OCI-LY1 (cell line): ENCODE results near the gene NKX2-1.

Source experiments
- H2AFZ ChIP-seq: fragments of 200-600 bp; sonication (generic), shearing (Covaris generic); 2 replicates; pipeline ENCODE4 v1.6.0; 2014; ENCODE audit warnings: antibody characterized with exemption, mild to moderate bottlenecking, low read length
- H3F3A ChIP-seq: fragments of 200-600 bp; sonication (generic), shearing (Covaris generic); 2 replicates; pipeline ENCODE4 v1.6.0; 2014; ENCODE audit warnings: mild to moderate bottlenecking, antibody characterized with exemption, low read length, moderate library complexity; ENCODE audit not compliant: insufficient read depth
- H3K27ac ChIP-seq: fragments of 200-600 bp; sonication (generic); 2 replicates; pipeline ENCODE4 v1.5.1; 2014; ENCODE audit warnings: low read length, mixed run types, mild to moderate bottlenecking, low read depth; ENCODE audit not compliant: poor library complexity, severe bottlenecking
- H3K27me3 ChIP-seq: fragments of 200-600 bp; sonication (generic); 2 replicates; pipeline ENCODE4 v1.6.0; 2014; ENCODE audit warnings: antibody characterized with exemption, mild to moderate bottlenecking, low read length, moderate library complexity; ENCODE audit not compliant: insufficient read depth
- H3K36me3 ChIP-seq: fragments of 200-600 bp; sonication (generic); 2 replicates; pipeline ENCODE4 v1.6.1; 2014; ENCODE audit warnings: mild to moderate bottlenecking, antibody characterized with exemption, low read length, moderate library complexity, mixed read lengths; ENCODE audit not compliant: insufficient read depth
- H3K4me1 ChIP-seq: fragments of 200-600 bp; sonication (generic); 2 replicates; pipeline ENCODE4 v1.5.1; 2014; ENCODE audit warnings: mild to moderate bottlenecking, low read length, moderate library complexity; ENCODE audit not compliant: insufficient read depth, severe bottlenecking
- H3K4me2 ChIP-seq: fragments of 200-600 bp; sonication (generic), shearing (Covaris generic); 2 replicates; pipeline ENCODE4 v1.6.1; 2014; ENCODE audit warnings: low read length
- H3K4me3 ChIP-seq: fragments of 200-600 bp; sonication (generic); 2 replicates; pipeline ENCODE4 v1.5.1; 2014; ENCODE audit warnings: low read length, low read depth, mild to moderate bottlenecking, mixed read lengths; ENCODE audit not compliant: poor library complexity, severe bottlenecking
- H3K79me2 ChIP-seq: fragments of 200-600 bp; shearing (Covaris generic); 2 replicates; pipeline ENCODE4 v1.6.1; 2016; ENCODE audit warnings: mixed run types, low read length, mixed read lengths; ENCODE audit not compliant: insufficient read depth
- H3K9ac ChIP-seq: fragments of 200-600 bp; sonication (generic), shearing (Covaris generic); 2 replicates; pipeline ENCODE4 v1.6.1; 2014; ENCODE audit warnings: mild to moderate bottlenecking, low read length, mixed read lengths
- H3K9me2 ChIP-seq: fragments of 200-600 bp; sonication (generic), shearing (Covaris generic); 2 replicates; pipeline ENCODE4 v1.6.1; 2014; ENCODE audit warnings: low read depth, mild to moderate bottlenecking, low read length, mixed read lengths
- H3K9me3 ChIP-seq: fragments of 200-600 bp; shearing (Covaris generic); 2 replicates; pipeline ENCODE4 v1.6.1; 2014; ENCODE audit warnings: low read length, mixed read lengths
- H4K20me1 ChIP-seq: fragments of 200-600 bp; sonication (generic), shearing (Covaris generic); 2 replicates; pipeline ENCODE4 v1.6.0; 2016; ENCODE audit warnings: mild to moderate bottlenecking, low read length; ENCODE audit not compliant: insufficient read depth
- EZH2 ChIP-seq: fragments of 200-600 bp; sonication (generic), shearing (Covaris generic); IDR thresholded peaks from 2 replicates; pipeline ENCODE4 v1.8.0; 2017; ENCODE audit warnings: borderline replicate concordance, mixed run types, mild to moderate bottlenecking, antibody characterized with exemption, low read length, moderate library complexity, mixed read lengths
- TF ChIP-seq, protein P1 (sequence below): fragments of 200-600 bp; sonication (generic), shearing (Covaris generic); IDR thresholded peaks from 2 replicates; pipeline ENCODE4 v1.5.1; 2017; ENCODE audit warnings: mild to moderate bottlenecking, antibody characterized with exemption, low read length, moderate library complexity, mixed read lengths

Gene NKX2-1

DNA sequence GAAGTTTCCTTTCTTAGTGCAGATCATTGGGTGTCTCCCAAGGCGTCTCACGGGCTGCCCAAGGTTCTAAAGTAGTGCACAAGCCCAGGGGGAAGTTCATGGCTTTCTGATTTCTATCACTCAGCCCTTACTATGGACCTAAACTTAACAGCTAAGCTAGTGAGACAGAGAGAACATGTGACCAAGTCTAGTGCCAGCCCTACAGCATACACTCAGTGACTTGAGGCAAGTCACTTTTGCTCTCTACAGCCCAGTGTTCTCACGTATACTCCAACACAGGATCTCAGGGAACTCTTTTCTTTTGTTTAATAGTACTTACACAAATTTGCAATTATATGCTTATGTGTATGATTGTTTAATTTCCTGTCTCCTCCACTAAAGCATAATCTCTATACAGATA lies 48.6 kb downstream of the NKX2-1 start:
- Histone ChIP-seq H3K4me1 (no peaks in the 10 kb centered on the region), H3K36me3 (no peaks in the 10 kb centered on the region), H3F3A (no peaks in the 10 kb centered on the region), H4K20me1 (no peaks in the 10 kb centered on the region), H3K4me2 (no peak overlapping the region), H3K9me3 (no peaks in the 10 kb centered on the region), H3K27ac (no peak overlapping the region), H3K4me3 (no peak overlapping the region), H3K9me2 (no peaks in the 10 kb centered on the region), H3K27me3 (no peaks in the 10 kb centered on the region), H2AFZ (no peak overlapping the region), H3K79me2 (no peaks in the 10 kb centered on the region), H3K9ac (no peak overlapping the region)
- TF ChIP-seq, protein P1, sequence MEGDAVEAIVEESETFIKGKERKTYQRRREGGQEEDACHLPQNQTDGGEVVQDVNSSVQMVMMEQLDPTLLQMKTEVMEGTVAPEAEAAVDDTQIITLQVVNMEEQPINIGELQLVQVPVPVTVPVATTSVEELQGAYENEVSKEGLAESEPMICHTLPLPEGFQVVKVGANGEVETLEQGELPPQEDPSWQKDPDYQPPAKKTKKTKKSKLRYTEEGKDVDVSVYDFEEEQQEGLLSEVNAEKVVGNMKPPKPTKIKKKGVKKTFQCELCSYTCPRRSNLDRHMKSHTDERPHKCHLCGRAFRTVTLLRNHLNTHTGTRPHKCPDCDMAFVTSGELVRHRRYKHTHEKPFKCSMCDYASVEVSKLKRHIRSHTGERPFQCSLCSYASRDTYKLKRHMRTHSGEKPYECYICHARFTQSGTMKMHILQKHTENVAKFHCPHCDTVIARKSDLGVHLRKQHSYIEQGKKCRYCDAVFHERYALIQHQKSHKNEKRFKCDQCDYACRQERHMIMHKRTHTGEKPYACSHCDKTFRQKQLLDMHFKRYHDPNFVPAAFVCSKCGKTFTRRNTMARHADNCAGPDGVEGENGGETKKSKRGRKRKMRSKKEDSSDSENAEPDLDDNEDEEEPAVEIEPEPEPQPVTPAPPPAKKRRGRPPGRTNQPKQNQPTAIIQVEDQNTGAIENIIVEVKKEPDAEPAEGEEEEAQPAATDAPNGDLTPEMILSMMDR, result no peak
- TF ChIP-seq EZH2, result no peak

DNA sequence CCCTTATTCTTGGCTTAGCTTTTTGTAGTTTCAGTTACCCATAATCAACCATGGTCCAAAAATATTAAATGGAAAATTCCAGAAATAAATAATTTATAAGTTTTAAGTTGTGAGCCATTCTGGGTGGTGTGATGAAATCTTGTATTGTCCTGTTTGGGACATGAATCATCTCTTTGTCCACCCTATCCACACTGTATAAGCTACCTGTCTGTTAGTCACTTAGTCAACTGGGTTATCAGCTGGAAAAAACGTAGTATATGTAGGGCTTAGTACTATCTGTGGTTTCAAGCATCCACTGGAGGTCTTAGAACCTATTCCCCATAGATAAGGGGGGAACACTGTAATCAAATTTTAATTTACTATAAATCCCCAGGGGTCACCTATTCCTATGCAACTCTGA lies 52.7 kb downstream of the NKX2-1 start:
- no peaks in the 10 kb centered on the region for H4K20me1 ChIP-seq
- no peaks in the 10 kb centered on the region for H3K9me3 ChIP-seq
- H3K4me1 ChIP-seq, result no peaks in the 10 kb centered on the region
- no peak overlapping the region for H3K4me3 ChIP-seq
- H3K79me2 ChIP-seq, result no peaks in the 10 kb centered on the region
- no peaks in the 10 kb centered on the region for H3K36me3 ChIP-seq
- no peak overlapping the region for H2AFZ ChIP-seq
- TF ChIP-seq EZH2, result no peak
- TF ChIP-seq, protein P1, result no peak
- no peak overlapping the region for H3K4me2 ChIP-seq
- H3K27me3 ChIP-seq, result no peaks in the 10 kb centered on the region
- H3K9ac ChIP-seq, result no peak overlapping the region
- H3K27ac ChIP-seq, result no peak overlapping the region
- H3F3A ChIP-seq, result no peaks in the 10 kb centered on the region
- H3K9me2 ChIP-seq, result no peaks in the 10 kb centered on the region
